MCF 10A (cell line): ENCODE data around the gene GRIK5. TPM values are rescaled to one million over a fixed set of nuclear protein-coding genes. Genes with fewer than 3 reads are reported as not detected.

Source experiments
- BruUV-seq: library from RNA; stranded (reverse); fragments of 400-500 nt; replicated peaks from 2 replicates; lab custom pipeline; 2021; lab: Mats Ljungman, UMichigan
- CTCF ChIA-PET: fragments of 300-600 bp; sonication (Branson Sonifier 250); formaldehyde crosslinking; extraction: SDS; loops from one replicate; lab custom pipeline; 2021; ENCODE audit warnings: antibody characterized with exemption, inconsistent platforms; lab: Yijun Ruan, JAX
- POLR2A ChIA-PET: fragments of 300-600, 350-650 bp; sonication (Branson Sonifier 250); formaldehyde crosslinking; extraction: SDS; loops from one replicate; lab custom pipeline; 2020; ENCODE audit warnings: antibody characterized with exemption, inconsistent platforms; lab: Yijun Ruan, JAX
- DNase-seq: peaks from one replicate; pipeline ENCODE4 v3.0.0-alpha.2; 2018; ENCODE audit not compliant: unreplicated experiment
- H3K27ac Mint-ChIP-seq: one replicate; pipeline ENCODE4 v1.8.0; 2022; ENCODE audit warnings: mild to moderate bottlenecking, low read depth, mixed read lengths; ENCODE audit not compliant: unreplicated experiment
- H3K27me3 Mint-ChIP-seq: one replicate; pipeline ENCODE4 v1.8.0; 2022; ENCODE audit warnings: mixed read lengths; ENCODE audit not compliant: insufficient read depth, unreplicated experiment
- H3K36me3 Mint-ChIP-seq: one replicate; pipeline ENCODE4 v1.8.0; 2022; ENCODE audit warnings: mild to moderate bottlenecking, moderate library complexity, mixed read lengths; ENCODE audit not compliant: insufficient read depth, unreplicated experiment
- H3K4me1 Mint-ChIP-seq: one replicate; pipeline ENCODE4 v1.8.0; 2022; ENCODE audit warnings: mixed read lengths; ENCODE audit not compliant: insufficient read depth, unreplicated experiment
- H3K4me3 Mint-ChIP-seq: one replicate; pipeline ENCODE4 v1.8.0; 2022; ENCODE audit warnings: mild to moderate bottlenecking, moderate library complexity, mixed read lengths; ENCODE audit not compliant: unreplicated experiment
- H3K9me3 Mint-ChIP-seq: one replicate; pipeline ENCODE4 v1.8.0; 2022; ENCODE audit warnings: mixed read lengths; ENCODE audit not compliant: unreplicated experiment
- intact Hi-C: fragments of 100-400 bp; cut with micrococcal nuclease; formaldehyde crosslinking; loops from 2 replicates; pipeline ENCODE4 v1.14.1; 2022
- total RNA-seq: library from RNA; stranded (reverse); gene quantifications from 2 replicates; pipeline ENCODE4 v1.2.3, GENCODE V29; 2022
- TF ChIP-seq, protein P1 (sequence below): fragments of 200-600 bp; IDR thresholded peaks from one replicate; pipeline ENCODE4 v1.8.0; 2022; ENCODE audit warnings: antibody characterized with exemption, mild to moderate bottlenecking; ENCODE audit not compliant: unreplicated experiment

The GRIK5 gene
- total RNA-seq, 1 experiment from 2014 or later, result 1.8 TPM

GRCh38 chr19:42086188-42086736 is 16.3 kb upstream of the GRIK5 start:
- no peaks in the 10 kb centered on the region for H3K27me3 Mint-ChIP-seq
- POLR2A ChIA-PET, result no interaction called here
- no peak overlapping the region for H3K4me3 Mint-ChIP-seq
- no peaks in the 10 kb centered on the region for H3K9me3 Mint-ChIP-seq
- H3K36me3 Mint-ChIP-seq, result peaks cover 15% of the 10 kb centered on the region
- BruUV-seq, result no TSS peak
- intact Hi-C loops, result no loop called here
- H3K4me1 Mint-ChIP-seq, result peaks cover 12% of the 10 kb centered on the region
- CTCF ChIA-PET, result no interaction called here
- no peak overlapping the region for H3K27ac Mint-ChIP-seq
- no peak for DNase-seq
- TF ChIP-seq, protein P1, sequence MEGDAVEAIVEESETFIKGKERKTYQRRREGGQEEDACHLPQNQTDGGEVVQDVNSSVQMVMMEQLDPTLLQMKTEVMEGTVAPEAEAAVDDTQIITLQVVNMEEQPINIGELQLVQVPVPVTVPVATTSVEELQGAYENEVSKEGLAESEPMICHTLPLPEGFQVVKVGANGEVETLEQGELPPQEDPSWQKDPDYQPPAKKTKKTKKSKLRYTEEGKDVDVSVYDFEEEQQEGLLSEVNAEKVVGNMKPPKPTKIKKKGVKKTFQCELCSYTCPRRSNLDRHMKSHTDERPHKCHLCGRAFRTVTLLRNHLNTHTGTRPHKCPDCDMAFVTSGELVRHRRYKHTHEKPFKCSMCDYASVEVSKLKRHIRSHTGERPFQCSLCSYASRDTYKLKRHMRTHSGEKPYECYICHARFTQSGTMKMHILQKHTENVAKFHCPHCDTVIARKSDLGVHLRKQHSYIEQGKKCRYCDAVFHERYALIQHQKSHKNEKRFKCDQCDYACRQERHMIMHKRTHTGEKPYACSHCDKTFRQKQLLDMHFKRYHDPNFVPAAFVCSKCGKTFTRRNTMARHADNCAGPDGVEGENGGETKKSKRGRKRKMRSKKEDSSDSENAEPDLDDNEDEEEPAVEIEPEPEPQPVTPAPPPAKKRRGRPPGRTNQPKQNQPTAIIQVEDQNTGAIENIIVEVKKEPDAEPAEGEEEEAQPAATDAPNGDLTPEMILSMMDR, result no peak

DNA sequence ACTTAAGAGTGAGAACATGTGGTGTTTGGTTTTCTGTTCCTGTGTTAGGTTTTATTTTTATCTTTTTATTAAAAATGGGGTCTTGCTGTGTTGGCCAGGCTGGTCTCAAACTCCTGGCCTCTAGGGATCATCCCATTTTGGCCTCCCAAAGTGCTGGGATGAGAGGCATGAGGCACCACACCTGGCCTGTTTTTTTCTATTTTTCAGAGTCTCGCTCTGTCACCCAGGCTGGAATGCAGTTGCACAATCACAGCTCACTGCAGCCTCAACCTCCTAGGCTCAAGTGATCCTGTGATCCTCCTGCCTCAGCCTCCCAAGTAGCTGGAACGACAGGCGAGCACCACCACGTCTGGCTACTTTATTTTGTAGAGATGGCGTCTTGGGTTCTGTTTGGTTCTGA is 13.5 kb upstream of the GRIK5 start:
- peak overlapping the region; percentile 9 for H3K27ac Mint-ChIP-seq
- H3K4me3 Mint-ChIP-seq, result no peak overlapping the region
- peaks cover 4% of the 10 kb centered on the region for H3K4me1 Mint-ChIP-seq
- TF ChIP-seq, protein P1, result no peak
- DNase-seq, result no peak
- ChIA-PET CTCF (interaction anchor here (0.8 to 1.0 kb wide), 2 partner anchors 25 to 101 kb away, joined by 3 to 8 read pairs; no protein-coding TSS in a partner anchor), POLR2A (no interaction called here)
- H3K27me3 Mint-ChIP-seq, result no peaks in the 10 kb centered on the region
- BruUV-seq, result no TSS peak
- intact Hi-C loops, result no loop called here
- H3K36me3 Mint-ChIP-seq, result peaks cover 35% of the 10 kb centered on the region
- H3K9me3 Mint-ChIP-seq, result no peaks in the 10 kb centered on the region

- POLR2A ChIA-PET, result interaction anchor here (0.8 to 1.3 kb wide), 2 partner anchors 17 to 30 kb away, joined by 4 to 6 read pairs; no protein-coding TSS in a partner anchor
- peaks cover 53% of the 10 kb centered on the region for H3K36me3 Mint-ChIP-seq
- H3K4me1 Mint-ChIP-seq, result peaks cover 19% of the 10 kb centered on the region
- no TSS peak for BruUV-seq
- intact Hi-C loops, result no loop called here
- no peak overlapping the region for H3K4me3 Mint-ChIP-seq
- H3K9me3 Mint-ChIP-seq, result no peaks in the 10 kb centered on the region
- no peaks in the 10 kb centered on the region for H3K27me3 Mint-ChIP-seq
- CTCF ChIA-PET, result interaction anchor here (0.6 to 1.6 kb wide), 3 partner anchors 18 to 131 kb away, joined by 3 to 4 read pairs (median 3); no protein-coding TSS in a partner anchor
- peak; percentile 39 for DNase-seq
- H3K27ac Mint-ChIP-seq, result no peak overlapping the region
- TF ChIP-seq, protein P1, result peak; percentile 41
Observed at GRCh38 chr19:42081584-42082203, 11.7 kb upstream of the GRIK5 start.

- ChIA-PET CTCF (interaction anchor here (0.7 to 1.6 kb wide), 2 partner anchors 28 to 1713 kb away, joined by 3 to 4 read pairs; no protein-coding TSS in a partner anchor), POLR2A (no interaction called here)
- Mint-ChIP-seq H3K4me3 (no peak overlapping the region), H3K4me1 (peaks cover 22% of the 10 kb centered on the region), H3K9me3 (no peaks in the 10 kb centered on the region), H3K27me3 (no peaks in the 10 kb centered on the region), H3K27ac (no peak overlapping the region), H3K36me3 (peaks cover 54% of the 10 kb centered on the region)
- intact Hi-C loops, result no loop called here
- TSS peak; percentile 7 for BruUV-seq
- DNase-seq, result no peak
- TF ChIP-seq, protein P1, result no peak
Observed at GRCh38 chr19:42080764-42081375, 10.9 kb upstream of the GRIK5 start.
